Measurements from ENCODE around the gene ARMC6.

- TF ChIP-seq, protein P1, sequence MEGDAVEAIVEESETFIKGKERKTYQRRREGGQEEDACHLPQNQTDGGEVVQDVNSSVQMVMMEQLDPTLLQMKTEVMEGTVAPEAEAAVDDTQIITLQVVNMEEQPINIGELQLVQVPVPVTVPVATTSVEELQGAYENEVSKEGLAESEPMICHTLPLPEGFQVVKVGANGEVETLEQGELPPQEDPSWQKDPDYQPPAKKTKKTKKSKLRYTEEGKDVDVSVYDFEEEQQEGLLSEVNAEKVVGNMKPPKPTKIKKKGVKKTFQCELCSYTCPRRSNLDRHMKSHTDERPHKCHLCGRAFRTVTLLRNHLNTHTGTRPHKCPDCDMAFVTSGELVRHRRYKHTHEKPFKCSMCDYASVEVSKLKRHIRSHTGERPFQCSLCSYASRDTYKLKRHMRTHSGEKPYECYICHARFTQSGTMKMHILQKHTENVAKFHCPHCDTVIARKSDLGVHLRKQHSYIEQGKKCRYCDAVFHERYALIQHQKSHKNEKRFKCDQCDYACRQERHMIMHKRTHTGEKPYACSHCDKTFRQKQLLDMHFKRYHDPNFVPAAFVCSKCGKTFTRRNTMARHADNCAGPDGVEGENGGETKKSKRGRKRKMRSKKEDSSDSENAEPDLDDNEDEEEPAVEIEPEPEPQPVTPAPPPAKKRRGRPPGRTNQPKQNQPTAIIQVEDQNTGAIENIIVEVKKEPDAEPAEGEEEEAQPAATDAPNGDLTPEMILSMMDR (IDR thresholded peaks at IDR 0.05), result no peak
- no peak for TF ChIP-seq POLR2A (IDR thresholded peaks at IDR 0.05)
Measured at GRCh38 chr19:19061506-19061905, 28.1 kb downstream of the ARMC6 start.

Data from uterus (tissue), 2 donors.